ENCODE measurements around the gene TENM3.

The TENM3 gene

DNA sequence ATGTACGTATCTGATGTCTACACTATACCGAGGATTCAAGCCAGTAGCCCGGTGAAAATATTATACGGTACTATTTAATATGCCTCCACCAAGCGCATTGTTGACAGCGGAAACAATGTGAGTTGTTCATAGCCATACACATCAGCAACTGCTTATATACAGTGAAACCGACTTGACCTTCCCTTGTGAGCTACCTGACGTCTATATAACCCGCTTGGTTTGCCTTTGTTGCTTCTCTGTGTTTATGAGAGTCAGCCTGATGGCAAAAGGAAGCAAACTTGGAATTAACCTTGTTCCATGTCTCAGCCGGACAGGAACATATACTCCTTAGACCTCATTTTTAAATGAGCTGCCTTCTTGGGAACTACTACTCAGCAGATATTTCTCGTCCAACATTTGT lies 462.2 kb downstream of the TENM3 start:
- no peak for DNase-seq

DNA sequence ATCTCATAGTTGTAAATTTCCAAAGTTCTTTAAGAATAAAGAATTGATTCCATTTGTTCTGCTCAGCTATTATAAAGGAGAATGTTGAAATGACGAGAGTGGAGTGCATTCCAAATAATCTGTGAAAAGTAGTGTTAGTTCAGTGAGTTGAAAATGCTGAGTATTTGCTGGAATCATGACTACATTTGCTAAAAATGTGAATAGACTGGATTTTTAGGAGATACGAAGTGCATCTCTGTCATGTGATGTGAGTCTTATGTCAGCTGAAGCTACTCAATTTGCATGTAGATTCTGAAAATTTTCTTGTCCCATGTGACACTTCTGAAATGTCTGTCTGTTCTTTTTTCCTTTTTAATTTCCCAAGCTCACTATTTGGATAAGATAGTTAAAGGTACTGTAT lies 468.0 kb downstream of the TENM3 start:
- DNase-seq: no peak

- DNase-seq: no peak
Measured at GRCh38 chr4:182715548-182715947, 472.3 kb downstream of the TENM3 start.

DNA sequence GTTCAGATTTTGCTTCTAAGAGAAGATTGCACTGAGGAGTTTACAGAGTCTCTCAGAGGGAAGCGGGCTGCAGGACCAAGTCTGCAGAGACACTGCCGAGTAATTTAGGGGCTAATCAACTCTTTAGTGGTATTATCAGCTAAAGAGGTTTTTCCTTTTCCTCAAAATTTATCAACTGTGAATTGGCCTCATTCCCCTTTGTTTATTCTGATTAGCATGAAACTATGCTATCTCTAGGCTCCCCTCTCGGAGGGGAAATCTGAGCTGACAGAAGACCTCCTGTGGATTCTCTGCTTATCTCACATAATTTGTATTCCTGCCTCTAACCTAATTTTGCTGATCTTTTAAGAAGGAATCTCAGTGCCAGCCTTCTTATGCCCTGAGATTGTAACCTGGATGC lies 473.0 kb downstream of the TENM3 start:
- no peak for DNase-seq

- DNase-seq: no peak
Measured at GRCh38 chr4:182717788-182718583, 474.8 kb downstream of the TENM3 start.

DNA sequence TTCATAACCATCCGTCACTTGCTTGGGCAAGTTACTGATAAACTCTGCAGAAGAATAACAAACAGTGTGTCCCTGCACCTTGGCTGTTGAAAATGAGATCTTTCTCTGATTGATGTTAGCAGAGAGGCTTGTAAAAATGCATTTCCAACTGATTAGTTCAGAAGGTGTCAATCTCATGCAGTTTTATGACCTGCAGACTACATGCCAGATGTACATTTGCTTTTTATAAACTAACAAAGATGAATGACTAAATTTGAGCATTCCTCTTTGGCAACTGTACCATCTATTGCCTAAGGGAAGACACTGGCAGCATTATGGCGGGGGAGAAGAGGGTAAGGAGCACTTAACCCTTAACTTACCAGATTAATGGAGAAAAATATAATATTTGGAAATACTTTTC lies 481.2 kb downstream of the TENM3 start:
- no peak for DNase-seq

DNA sequence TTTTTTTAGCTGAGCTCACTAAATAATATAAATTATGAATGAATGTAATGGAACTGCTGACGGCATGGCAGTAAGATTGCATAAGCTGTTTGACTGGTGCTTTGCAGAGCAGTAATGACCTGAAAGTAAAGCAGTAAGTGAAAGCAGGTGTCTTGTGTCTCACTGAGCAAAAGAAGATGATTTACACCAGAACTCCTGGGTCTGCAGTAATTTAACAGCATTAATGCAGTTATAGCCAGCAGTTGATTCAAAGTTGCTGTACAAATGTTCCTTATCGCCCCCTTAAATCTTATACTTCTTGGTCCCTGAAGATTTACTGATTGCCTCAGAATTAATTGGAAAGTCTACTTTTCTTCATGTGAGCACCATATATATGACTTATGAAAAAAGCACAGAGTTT lies 486.3 kb downstream of the TENM3 start:
- no peak for DNase-seq

DNA sequence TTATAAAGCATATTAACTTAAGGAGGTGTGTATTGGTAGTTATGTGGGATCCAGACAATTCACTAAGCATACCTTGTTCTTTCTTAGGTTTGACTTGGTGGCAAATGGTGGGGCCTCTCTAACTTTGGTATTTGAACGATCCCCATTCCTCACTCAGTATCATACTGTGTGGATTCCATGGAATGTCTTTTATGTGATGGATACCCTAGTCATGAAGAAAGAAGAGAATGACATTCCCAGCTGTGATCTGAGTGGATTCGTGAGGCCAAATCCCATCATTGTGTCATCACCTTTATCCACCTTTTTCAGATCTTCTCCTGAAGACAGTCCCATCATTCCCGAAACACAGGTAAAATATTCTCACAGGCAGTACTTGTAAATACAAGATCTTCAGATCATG lies 487.6 kb downstream of the TENM3 start:
- DNase-seq: no peak

GRCh38 chr4:182736207-182736606 lies 493.0 kb downstream of the TENM3 start:
- DNase-seq: no peak

DNA sequence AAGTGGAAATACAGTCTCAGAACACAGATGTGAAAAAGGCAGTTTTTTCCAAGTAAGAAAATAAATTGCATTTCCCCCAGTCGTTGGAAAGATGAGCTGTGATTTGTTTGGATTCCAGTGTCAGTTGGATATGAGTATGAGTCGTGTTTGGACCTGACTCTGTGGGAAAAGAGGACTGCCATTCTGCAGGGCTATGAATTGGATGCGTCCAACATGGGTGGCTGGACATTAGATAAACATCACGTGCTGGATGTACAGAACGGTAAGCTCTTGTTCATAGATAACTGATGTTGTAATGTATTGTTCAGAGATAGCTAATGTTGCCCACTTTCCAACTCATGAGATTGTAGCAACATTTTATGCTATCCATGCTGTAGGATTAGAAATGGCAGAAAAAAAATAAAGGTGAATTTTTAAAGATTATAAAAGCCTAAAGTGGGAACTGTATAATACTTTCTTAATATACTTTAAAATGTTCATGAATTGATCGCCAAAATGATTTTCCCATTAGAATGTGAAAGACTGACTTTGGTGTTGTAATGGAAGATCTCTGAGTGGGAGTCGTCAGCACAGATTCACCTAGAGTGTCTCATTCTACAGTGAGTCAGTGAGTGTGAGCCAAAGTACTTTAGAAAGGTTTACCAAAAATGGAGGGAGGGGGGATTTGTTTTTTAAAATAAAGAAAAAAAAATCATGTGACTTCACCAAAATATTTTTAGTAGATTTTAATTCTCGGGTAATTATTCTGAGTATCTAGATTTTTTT lies 495.3 kb downstream of the TENM3 start:
- DNase-seq: no peak

GRCh38 chr4:182740256-182740655 lies 497.1 kb downstream of the TENM3 start:
- DNase-seq: no peak

DNA sequence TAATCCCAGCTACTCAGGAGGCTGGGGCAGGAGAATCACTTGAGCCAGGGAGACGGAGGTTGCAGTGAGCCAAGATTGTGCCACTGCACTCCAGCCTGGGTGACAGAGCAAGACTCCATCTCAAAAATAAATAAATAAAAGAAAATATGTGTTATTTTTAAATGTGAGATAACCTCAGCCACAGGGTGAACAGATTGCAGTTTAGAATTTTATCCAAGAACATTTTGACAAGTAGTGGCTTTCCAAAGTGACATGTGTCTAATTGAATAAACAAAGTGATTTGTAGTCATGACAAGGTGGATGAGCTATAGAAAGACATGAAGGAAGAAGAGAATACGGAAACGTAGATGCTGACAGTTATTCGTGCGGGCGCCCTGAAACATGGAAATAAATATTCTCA lies 497.9 kb downstream of the TENM3 start:
- DNase-seq: no peak

DNA sequence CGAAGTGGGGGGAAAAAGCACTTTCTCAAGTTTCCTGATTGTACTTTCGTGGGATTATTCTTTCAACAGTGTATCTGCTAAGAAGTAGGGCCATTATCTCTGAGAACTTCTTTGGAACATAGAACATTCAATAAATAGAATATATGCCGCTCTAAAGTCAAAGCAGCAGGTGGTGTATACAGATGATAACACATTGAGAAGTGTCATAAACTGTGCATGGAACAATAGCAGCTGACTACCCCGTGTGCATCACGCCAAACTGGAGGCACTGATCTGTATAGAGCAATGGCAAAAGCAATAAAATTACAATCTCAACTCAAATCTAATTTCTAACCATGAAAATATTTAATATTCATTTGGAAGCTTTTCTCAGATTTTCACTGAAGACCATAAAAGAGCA lies 498.7 kb downstream of the TENM3 start:
- DNase-seq: no peak

DNA sequence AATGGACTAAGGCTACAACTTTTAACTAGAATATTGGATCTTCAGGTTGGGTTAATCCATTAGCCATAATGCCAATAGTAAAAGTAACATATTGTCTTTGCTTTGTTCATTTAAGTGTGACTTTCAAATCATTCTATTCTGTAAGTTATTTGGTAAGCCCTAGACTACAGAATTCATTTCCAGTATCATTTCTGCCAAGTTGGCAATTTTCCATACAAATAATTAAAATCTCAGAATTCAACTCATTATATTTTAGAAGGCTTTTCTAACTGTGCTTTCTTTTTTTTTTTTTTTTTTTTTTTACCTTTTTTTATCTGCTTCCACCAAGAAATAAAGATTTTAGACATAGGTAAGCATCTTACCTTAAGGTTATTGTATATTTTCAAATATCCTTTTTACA lies 500.6 kb downstream of the TENM3 start:
- no peak for DNase-seq

- no peak for DNase-seq
Measured at GRCh38 chr4:182745237-182745636, 502.0 kb downstream of the TENM3 start.

DNA sequence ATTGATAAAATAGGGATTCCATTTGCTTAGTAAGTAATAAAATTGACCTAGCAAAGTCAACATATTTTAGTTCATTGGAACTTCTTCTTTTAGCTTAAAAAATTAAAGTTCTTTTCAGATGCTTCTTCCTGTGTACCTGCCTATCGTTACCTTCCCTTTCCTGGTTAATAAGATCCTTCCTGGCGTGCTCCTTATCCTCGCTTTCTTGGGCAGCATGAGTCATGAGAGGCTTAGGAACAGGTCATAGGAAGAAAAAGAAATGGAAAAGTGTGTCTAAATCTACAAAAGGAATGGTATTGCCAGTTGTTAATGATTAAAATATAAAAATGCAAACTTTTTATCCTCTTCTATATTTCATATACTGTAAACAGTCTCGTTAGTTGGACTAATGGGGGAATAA lies 503.7 kb downstream of the TENM3 start:
- DNase-seq: no peak

GRCh38 chr4:182748283-182748682 lies 505.1 kb downstream of the TENM3 start:
- DNase-seq: no peak

DNA sequence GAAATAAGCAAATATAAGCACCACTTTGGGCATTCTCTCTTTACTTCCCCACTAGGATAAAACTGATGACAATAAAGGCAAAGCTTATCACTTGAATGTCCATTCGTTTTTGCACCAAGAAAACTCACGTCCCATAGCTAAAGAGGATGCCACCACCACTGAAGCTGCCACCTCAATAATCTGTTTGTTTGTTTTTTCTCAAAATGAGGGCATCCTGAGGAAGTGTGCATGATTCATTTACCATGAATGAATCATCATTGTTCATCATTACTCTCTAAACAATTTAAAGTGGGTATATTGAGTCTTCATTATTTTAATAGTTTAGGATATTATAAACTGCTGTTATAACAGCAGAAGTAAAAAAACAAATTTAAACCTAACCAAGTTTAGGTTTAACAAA lies 505.7 kb downstream of the TENM3 start:
- DNase-seq: no peak

DNA sequence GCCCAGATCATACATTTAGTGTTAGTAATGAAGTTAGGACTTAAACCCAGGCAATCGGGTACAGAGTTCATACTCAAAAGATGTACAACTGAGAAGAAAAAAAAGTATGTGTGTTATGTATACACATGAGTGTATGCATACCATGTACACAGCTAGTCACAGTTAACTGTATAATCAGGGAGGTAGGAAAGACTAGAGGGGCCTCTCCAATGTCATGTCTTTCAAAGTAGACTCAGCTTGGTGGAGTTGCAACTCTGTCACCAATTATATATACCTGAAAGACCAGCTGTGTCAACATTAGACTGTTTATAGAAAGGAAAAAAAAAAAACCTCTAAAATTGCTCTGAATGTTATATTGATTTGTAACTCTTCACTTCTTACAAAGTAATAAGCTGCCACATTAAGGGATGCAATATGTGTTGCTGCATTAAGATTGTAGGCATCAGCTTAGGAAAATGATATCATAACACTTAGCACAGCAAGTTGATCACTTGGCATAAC lies 506.5 kb downstream of the TENM3 start:
- no peak for DNase-seq

- DNase-seq: no peak
Measured at GRCh38 chr4:182752158-182752910, 509.1 kb downstream of the TENM3 start.

GRCh38 chr4:182754895-182755294 lies 511.7 kb downstream of the TENM3 start:
- DNase-seq: no peak

GRCh38 chr4:182756161-182756690 lies 513.0 kb downstream of the TENM3 start:
- no peak for DNase-seq

- no peak for DNase-seq
Measured at GRCh38 chr4:182758273-182758672, 515.1 kb downstream of the TENM3 start.
